ENCODE data around the gene TRAPPC14.
A peak's percentile ranks its signal among the peaks of the same experiment; 100 is the strongest.
"Not testable (repeated sequence)": the region's sequence is repeated elsewhere in the genome, so short reads cannot be mapped to it uniquely, and the experiment has no call there.

Gene TRAPPC14

DNA sequence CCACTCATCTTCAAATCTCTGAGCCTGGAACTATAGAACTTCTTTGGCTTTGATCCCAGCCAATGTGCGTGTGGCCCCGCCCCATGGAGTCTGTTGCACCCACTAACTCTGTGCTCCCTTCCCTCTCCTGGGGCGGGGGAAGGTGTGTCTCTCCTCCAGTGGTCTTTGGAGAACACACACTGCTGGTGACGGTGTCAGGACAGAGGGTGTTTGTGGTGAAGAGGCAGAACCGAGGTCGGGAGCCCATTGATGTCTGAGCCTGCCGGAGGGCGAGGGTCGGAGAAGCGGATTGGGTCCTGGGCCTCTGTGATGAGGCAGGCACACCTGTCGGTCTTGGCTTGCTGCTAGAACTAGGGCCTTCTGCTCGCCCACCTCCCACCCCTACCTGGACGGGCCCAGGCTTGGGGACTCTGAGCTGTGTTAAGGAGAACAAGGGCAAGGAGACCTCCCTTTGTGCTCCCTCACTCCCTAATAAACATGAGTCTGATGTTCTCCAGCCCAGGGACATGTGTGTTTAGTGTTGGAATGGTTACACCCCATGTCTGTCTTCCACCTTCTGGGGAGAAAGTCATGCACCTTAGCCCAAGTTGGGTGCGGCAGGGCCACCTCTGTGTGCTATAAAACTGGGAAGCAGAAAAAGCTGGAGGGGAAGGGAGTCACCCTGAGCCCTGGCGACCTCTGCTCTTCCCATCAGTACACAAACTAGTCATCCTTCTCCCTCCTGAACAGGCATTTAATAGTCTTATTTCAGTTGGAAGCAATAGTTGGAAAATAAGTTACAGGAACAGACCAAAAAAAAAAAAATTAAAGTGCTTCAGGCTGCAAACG is 4.6 kb downstream of the TRAPPC14 start:
- DNase-seq: no peak

GRCh38 chr7:100152937-100153666 is 5.4 kb downstream of the TRAPPC14 start:
- no peak for DNase-seq

DNA sequence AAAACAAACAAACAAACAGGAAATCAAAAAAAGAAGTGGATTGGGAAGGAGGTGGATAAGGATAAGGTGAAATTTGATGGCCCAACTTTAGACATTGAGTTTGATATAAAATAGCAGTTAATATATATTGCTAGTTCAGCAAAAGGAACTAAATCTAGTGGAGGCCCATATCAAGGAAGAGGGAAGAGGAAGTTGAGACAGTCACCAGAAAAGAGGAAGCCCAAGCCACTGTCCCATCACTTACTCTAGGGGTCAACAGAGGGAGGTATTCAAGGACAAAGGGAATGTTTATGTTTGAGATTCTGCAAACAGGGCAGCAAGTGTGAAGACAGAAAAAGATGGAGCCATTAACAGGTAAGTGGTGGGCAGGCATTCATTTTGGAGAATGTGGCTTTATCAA is 6.1 kb downstream of the TRAPPC14 start:
- DNase-seq: no peak

GRCh38 chr7:100148559-100149328 is 9.8 kb downstream of the TRAPPC14 start, which contains the start of gene LAMTOR4:
LAMTOR4 (plus strand) TSS chr7:100148918; CDS start chr7:100148973, 55 bp downstream.
- peak; percentile 99 for DNase-seq

DNA sequence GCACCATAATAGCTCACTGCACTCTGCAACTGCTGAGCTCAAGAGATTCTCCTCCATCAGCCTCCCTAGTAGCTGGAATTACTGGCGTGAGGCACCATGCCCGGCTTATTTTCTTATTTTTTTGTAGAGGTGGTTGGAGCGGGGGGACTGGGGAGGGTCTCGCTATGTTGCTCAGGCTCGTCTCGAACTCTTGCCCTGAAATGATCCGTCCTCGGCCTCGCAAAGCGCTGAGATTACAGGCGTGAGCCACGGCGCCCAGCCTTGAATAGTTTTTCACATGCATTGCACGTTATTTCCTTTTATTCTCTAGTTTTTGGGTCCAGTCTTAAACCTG is 10.3 kb downstream of the TRAPPC14 start:
- no peak for DNase-seq

DNA sequence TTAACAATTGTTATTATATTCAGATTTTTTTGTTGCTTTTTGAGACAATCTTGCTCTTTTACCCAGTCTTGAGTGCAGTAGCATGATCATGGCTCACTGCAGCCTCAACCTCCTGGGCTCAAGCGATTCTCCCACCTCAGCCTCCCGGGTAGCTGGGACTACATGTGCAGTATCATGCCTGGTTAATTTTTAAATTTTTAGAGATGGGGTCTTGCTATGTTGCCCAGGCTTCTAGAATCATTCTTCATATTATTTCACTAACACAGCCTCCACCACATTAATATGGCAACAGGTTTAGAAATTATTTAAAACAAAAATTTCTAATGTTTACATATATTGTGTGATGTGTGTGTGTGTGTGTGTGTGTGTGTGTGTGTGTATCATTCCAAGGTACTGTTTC is 11.2 kb downstream of the TRAPPC14 start:
- no peak for DNase-seq

- DNase-seq: not testable (repeated sequence)
These were observed 12.2 kb downstream of the TRAPPC14 start for GRCh38 chr7:100146350-100146749.

GRCh38 chr7:100142461-100142860 is 16.1 kb downstream of the TRAPPC14 start:
- no peak for DNase-seq

DNA sequence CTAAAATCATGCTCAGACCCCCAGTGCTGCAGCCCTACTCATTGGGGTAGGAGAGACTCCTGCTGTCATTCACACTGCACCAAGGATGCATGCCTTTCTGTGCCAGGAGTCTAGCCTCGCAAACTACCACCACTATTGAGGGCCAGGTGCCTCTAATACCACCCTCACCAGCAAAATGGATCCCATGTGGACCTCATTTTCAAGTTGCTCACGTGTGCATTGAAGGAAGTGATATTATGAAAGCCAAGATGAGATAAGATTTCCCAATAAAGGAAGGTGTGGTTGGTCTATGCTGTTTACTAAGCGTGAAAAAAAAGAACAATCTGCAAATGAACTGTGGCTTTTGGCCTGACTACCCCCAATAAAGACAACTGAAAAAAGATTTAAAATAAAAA is 17.0 kb downstream of the TRAPPC14 start:
- DNase-seq: no peak

DNA sequence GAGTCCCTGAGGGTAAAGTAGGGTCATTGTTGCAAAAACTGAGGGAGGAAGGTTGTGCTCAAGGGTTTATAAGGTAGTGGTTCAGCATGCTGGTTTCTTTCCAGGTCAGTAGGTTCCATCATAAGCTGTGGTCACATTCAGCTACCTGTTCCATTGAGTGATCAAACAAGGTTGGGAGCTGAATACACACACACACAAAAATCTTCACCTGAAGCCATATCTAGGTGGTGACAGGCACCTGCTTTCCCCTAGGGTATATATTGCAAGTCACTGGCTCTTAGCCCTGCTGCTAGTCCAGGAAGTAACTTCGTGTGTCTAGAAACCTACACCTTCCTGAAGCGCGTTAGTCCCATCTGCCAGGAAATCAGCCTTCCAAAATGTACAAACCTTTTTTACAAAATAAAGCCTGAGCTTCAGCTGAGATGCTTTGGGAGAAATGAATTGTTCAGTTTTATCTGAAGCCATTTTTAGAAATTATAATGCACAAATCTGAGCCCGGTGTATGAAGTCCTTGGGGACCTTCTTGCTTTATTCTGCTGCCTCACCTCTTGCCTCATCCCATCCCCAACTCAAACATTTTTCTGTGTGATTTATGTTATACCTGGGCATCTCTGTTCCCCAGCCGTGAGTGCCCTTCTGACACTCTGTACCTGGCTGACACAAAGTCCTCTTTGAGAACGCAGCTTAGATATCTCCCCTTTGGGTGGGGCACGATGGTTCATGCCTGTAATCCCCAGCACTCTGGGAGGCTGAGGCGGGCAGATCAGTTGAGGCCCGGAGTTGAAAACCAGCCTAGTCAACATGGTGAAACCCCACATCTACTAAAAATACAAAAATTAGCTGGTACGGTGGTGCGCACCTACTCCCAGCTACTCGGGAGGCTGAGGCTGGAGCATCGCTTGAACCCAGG is 20.4 kb downstream of the TRAPPC14 start:
- DNase-seq: no peak

- peak; percentile 84 for DNase-seq
These were observed 25.8 kb downstream of the TRAPPC14 start for GRCh38 chr7:100132697-100133151.

- no peak for DNase-seq
These were observed 26.4 kb downstream of the TRAPPC14 start for GRCh38 chr7:100132126-100132525.

DNA sequence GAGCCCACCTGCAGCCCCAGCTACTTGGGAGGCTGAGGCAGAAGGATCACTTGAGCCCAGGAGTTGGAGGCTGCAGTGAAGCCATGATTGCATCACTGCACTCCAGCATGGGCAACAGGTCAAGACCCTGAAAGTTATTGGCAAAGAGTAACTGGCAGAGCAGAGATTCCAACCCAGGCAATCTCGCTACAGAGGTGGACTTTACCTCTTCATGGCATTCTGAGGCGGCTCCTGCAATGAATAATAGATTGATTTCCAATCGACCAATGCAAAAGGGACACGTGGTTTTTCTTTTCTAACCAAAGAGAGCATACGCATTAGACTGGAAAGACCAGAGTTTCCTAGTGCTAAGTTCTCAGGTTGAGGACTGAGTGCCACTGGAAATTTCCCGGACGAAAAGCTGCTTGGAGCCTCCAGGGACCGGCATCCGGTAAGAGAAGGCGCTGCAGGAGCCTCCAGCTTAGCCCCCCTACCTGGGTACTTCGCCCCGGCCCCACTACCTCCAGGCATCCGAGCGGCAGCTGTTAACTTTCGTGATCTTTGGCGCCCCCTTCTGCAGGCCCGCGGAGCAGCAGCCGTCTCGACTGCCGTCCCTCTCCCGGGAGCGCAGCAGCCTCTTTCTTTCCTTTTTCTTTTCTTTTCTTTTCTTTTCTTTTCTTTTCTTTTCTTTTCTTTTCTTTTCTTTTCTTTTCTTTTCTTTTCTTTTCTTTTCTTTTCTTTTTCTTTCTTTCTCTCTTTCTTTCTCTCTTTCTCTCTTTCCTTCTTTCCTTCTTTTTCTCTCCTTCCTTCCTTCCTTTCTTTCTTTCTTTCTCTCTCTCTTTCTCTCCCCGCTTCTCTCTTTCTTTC is 27.7 kb downstream of the TRAPPC14 start:
- peak; percentile 92 for DNase-seq

- DNase-seq: not testable (repeated sequence)
These were observed 28.3 kb downstream of the TRAPPC14 start for GRCh38 chr7:100130220-100130607.

GRCh38 chr7:100128637-100128963 is 29.9 kb downstream of the TRAPPC14 start:
- DNase-seq: no peak

GRCh38 chr7:100127866-100128636 is 30.5 kb downstream of the TRAPPC14 start:
- peak; percentile 71 for DNase-seq

DNA sequence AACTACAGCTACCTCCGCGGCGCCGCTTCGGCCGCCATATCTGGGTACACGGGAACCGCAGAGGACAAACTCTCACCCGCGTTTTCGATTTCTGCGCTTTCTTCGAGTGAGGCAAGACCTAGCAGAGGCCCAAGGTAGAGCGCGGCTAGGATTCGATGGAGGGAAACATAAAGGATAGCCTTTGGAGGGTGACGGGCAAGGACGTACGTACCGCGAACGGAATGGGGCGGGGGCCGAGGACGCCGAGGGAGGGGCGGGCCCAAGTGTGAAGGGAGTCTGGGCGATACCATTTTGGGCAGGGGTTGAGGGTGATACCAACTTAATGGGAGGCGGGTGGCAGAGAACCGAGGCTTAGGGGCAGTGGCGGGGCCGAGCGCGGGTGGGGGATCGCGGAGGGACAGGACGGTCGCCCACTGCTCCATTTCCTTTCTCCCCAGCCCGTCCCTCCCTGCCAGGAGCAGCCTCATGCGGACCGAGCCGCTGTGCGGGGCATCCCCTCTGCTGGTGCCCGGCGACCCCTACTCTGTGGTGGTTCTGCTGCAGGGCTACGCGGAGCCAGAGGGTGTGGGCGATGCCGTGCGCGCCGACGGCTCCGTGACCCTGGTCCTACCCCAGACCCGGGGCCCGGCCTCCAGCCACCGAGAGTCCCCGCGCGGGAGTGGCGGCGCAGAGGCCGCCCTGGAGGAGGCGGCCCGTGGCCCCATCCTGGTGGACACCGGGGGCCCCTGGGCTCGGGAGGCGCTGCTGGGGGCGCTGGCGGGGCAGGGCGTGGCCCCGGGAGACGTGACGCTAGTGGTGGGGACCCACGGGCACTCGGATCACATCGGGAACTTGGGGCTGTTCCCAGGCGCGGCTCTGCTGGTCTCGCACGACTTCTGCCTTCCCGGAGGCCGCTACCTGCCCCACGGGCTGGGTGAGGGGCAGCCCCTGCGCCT is 31.3 kb downstream of the TRAPPC14 start, which contains the start of gene MBLAC1:
Gene MBLAC1 (plus strand): TSS at position 37 of the 935 bp plus-strand sequence. CDS start 429 bp downstream, at position 466.
- DNase-seq: peak; percentile 96

- no peak for DNase-seq
These were observed 32.1 kb downstream of the TRAPPC14 start for GRCh38 chr7:100126239-100126930.
